ENCODE measurements around the gene FAM163A. TPM values are rescaled to one million over a fixed set of nuclear protein-coding genes. Genes with fewer than 3 reads are reported as not detected.

The FAM163A gene
- total RNA-seq, 1 experiment from 2014 or later: not detected

- no peak overlapping the region for H2AFZ ChIP-seq (ENCODE audit: low read depth, low read length, poor library complexity, severe bottlenecking)
- no peak for DNase-seq (ENCODE audit: low read depth, low spot score)
- CTCF ChIA-PET: interaction anchor here (1.0 to 1.7 kb wide), 2 partner anchors 28 to 33 kb away, joined by 3 to 4 read pairs; no protein-coding TSS in a partner anchor
- H3K27me3 ChIP-seq (ENCODE audit: insufficient read depth, low read length): no peaks in the 10 kb centered on the region
- H3K4me3 ChIP-seq (replicated peaks in 1 of 2; ENCODE audit: low read depth in 1 of 2, low read length in 2 of 2): no peak overlapping the region
- BruUV-seq (replicated peaks): no TSS peak
- ATAC-seq: no peak
- intact Hi-C loops (cut with micrococcal nuclease): no loop called here
- H3K9me2 ChIP-seq (ENCODE audit: insufficient read depth): no peaks in the 10 kb centered on the region
- no peak overlapping the region for H3K4me2 ChIP-seq (ENCODE audit: low read length)
- RAD21 ChIA-PET (ENCODE audit: low non-redundant PET in 1 of 2, low total read pairs in 2 of 2, uncharacterized antibody in 2 of 2, unreplicated experiment in 2 of 2): no interaction called here
- H3K36me3 ChIP-seq (ENCODE audit: control insufficient read depth in 1 of 2, insufficient read depth in 2 of 2, low read length in 2 of 2): no peaks in the 10 kb centered on the region
- H3K9me3 ChIP-seq (ENCODE audit: control insufficient read depth in 1 of 2, insufficient read depth in 1 of 2, low read depth in 1 of 2, low read length in 2 of 2): no peaks in the 10 kb centered on the region
- no peak overlapping the region for H3K9ac ChIP-seq (ENCODE audit: low read length)
- POLR2A ChIA-PET: interaction anchor here (0.7 kb wide), 1 partner anchor 212 kb away, joined by 3 read pairs; no protein-coding TSS in a partner anchor
- no peak for TF ChIP-seq ZBTB33 (IDR thresholded peaks at IDR 0.05; ENCODE audit: extremely low read depth, insufficient replicate concordance, low read length)
- TF ChIP-seq MAX (IDR thresholded peaks at IDR 0.05): no peak
- TF ChIP-seq TCF7L2 (IDR thresholded peaks at IDR 0.05; ENCODE audit: borderline replicate concordance, extremely low read depth, insufficient read depth, insufficient read length): no peak
- no peak for TF ChIP-seq ZFX (IDR thresholded peaks at IDR 0.05)
- TF ChIP-seq POLR2A (IDR thresholded peaks at IDR 0.05; ENCODE audit: borderline replicate concordance, extremely low read depth, insufficient read depth, insufficient read length): no peak
- no peak for TF ChIP-seq ZNF274 (IDR thresholded peaks at IDR 0.05; ENCODE audit: low read depth, low read length)
- TF ChIP-seq SRF (IDR thresholded peaks at IDR 0.05; ENCODE audit: low read depth): no peak
- TF ChIP-seq YY1 (IDR thresholded peaks at IDR 0.05; ENCODE audit: extremely low read depth, insufficient replicate concordance, low read depth, low read length): no peak
- no peak for TF ChIP-seq RAD21 (IDR thresholded peaks at IDR 0.05; ENCODE audit: low read depth)
- no peak for TF ChIP-seq FOSL1 (IDR thresholded peaks at IDR 0.05; ENCODE audit: low read depth)
- no peak for TF ChIP-seq EZH2phosphoT487 (IDR thresholded peaks at IDR 0.05; ENCODE audit: borderline replicate concordance)
- TF ChIP-seq ELF1 (IDR thresholded peaks at IDR 0.05; ENCODE audit: borderline replicate concordance, low read depth): no peak
- no peak for TF ChIP-seq SP1 (IDR thresholded peaks at IDR 0.05; ENCODE audit: low read depth)
- no peak for TF ChIP-seq ATF3 (IDR thresholded peaks at IDR 0.05)
- no peak for TF ChIP-seq CTCF (IDR thresholded peaks at IDR 0.05 in 2 of 3, conservative IDR thresholded peaks at IDR 0.05 in 1 of 3; ENCODE audit: borderline replicate concordance in 1 of 3, insufficient read depth in 1 of 3, low read depth in 2 of 3, low read length in 2 of 3)
- no peak for TF ChIP-seq JUND (IDR thresholded peaks at IDR 0.05)
- no peak for TF ChIP-seq SIN3A (IDR thresholded peaks at IDR 0.05; ENCODE audit: low read depth)
- no peak for TF ChIP-seq POLR2AphosphoS5 (IDR thresholded peaks at IDR 0.05; ENCODE audit: low read depth, low read length)
- H4K20me1 ChIP-seq (ENCODE audit: insufficient read depth): no peaks in the 10 kb centered on the region
- H3K27ac ChIP-seq (ENCODE audit: low read depth, low read length): no peak overlapping the region
- H3K4me1 ChIP-seq (ENCODE audit: control insufficient read depth in 1 of 2, insufficient read depth in 2 of 2, low read length in 2 of 2): no peaks in the 10 kb centered on the region
- H3K79me2 ChIP-seq (ENCODE audit: insufficient read depth, low read length): no peaks in the 10 kb centered on the region
These were observed 38.9 kb downstream of the FAM163A start for GRCh38 chr1:179781962-179782361.
